Fibroblast of the aortic adventitia (primary cell): ENCODE measurements around the gene TMEM82. TPM values are rescaled to one million over a fixed set of nuclear protein-coding genes. Genes with fewer than 3 reads are reported as not detected.
A peak's percentile ranks its signal among the peaks of the same experiment; 100 is the strongest.

Source experiments
- DNase-seq: peaks from one replicate; pipeline ENCODE4 v3.0.0-alpha.2; 2010; ENCODE audit warnings: low read depth
- H3K4me3 ChIP-seq: 2 replicates; pipeline ENCODE4 v1.5.1; 2011; ENCODE audit warnings: low read depth, mild to moderate bottlenecking, control low read depth, low read length, moderate library complexity
- total RNA-seq: library from RNA; depleted of rRNA; stranded (reverse); fragments of >200 nt; gene quantifications from 2 replicates; pipeline ENCODE4 v1.2.3, GENCODE V29; 2012; ENCODE audit warnings: low replicate concordance
- TF ChIP-seq, protein P1 (sequence below): IDR thresholded peaks from 2 replicates; pipeline ENCODE4 v1.5.1; 2011; ENCODE audit warnings: mild to moderate bottlenecking, low read length, control low read depth, inconsistent platforms; ENCODE audit not compliant: insufficient read depth

The TMEM82 gene
- total RNA-seq, 1 donor = not detected

DNA sequence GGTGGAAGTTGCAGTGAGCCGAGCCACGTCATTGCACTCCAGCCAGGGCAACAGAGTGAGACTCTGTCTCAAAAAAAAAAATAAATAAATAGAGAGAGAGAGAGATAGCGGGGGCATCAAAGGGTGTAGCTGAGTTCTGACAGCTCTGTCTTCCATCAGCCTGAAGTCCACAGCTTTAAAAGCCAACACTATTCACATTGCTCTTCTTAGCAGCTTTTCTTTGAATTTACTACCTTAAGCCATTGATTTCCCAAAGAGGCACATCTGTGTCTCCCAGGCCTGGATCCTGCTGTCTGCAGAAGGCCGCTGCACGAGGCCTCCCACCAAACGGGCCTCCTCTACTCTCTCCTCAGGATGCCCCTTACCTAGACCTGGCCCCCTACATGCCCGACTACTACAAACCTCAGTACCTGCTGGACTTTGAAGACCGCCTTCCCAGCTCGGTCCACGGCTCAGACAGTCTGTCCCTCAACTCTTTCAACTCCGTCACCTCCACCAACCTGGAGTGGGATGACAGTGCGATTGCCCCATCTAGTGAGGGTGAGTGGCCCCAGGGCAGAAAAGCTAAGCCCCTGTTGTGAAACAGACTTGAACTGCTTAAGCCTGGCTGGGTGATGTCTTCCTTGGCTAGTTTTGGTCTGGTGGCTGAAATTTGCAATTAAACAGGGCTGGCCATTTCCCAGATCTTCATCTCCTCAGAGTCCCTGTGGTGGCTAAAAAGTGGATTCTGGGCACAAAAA, 22.7 kb upstream of the TMEM82 start:
- TF ChIP-seq, protein P1, sequence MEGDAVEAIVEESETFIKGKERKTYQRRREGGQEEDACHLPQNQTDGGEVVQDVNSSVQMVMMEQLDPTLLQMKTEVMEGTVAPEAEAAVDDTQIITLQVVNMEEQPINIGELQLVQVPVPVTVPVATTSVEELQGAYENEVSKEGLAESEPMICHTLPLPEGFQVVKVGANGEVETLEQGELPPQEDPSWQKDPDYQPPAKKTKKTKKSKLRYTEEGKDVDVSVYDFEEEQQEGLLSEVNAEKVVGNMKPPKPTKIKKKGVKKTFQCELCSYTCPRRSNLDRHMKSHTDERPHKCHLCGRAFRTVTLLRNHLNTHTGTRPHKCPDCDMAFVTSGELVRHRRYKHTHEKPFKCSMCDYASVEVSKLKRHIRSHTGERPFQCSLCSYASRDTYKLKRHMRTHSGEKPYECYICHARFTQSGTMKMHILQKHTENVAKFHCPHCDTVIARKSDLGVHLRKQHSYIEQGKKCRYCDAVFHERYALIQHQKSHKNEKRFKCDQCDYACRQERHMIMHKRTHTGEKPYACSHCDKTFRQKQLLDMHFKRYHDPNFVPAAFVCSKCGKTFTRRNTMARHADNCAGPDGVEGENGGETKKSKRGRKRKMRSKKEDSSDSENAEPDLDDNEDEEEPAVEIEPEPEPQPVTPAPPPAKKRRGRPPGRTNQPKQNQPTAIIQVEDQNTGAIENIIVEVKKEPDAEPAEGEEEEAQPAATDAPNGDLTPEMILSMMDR = no peak
- DNase-seq = no peak
- H3K4me3 ChIP-seq = no peak overlapping the region

DNA sequence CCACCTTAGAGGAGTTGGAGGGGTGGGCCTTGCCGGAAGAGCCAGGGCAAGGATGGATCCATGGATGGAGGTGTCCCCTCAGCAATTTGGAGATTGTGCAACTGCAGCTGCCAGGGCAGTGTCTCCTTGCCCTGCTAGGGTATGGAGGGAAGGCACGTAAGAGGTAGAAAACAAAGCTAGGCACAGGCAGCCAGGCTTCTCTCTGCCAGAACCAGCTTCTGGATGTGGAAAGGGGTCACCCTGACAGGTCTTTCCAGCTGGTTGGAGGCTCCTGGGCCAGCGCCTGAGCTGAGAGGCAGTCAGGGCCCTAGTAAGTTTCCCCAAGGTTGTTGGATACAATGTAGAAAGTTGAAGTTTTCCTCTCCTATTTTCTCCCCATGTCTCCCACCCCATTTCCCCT, 21.4 kb upstream of the TMEM82 start:
- H3K4me3 ChIP-seq = no peak overlapping the region
- DNase-seq = no peak
- TF ChIP-seq, protein P1 = no peak

DNA sequence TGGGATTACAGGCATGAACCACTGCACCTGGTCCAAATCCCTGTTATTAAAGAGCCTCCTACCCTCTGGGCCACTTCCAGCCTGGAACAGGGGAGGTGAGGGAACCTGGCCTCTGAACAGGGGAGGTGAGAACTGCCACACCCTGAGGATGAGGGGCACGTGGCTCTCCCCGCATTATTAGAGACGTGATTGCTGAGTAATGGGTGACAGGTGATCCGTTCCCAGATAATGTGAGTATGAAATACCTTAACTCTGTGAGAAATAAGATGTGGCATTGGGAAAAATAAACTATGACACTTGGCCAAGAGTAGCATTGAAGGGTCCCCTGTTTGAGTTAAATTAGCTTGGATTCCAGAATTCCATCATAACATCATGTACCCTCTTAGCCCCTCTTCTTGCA, 19.9 kb upstream of the TMEM82 start:
- H3K4me3 ChIP-seq = no peak overlapping the region
- TF ChIP-seq, protein P1 = no peak
- DNase-seq = no peak

DNA sequence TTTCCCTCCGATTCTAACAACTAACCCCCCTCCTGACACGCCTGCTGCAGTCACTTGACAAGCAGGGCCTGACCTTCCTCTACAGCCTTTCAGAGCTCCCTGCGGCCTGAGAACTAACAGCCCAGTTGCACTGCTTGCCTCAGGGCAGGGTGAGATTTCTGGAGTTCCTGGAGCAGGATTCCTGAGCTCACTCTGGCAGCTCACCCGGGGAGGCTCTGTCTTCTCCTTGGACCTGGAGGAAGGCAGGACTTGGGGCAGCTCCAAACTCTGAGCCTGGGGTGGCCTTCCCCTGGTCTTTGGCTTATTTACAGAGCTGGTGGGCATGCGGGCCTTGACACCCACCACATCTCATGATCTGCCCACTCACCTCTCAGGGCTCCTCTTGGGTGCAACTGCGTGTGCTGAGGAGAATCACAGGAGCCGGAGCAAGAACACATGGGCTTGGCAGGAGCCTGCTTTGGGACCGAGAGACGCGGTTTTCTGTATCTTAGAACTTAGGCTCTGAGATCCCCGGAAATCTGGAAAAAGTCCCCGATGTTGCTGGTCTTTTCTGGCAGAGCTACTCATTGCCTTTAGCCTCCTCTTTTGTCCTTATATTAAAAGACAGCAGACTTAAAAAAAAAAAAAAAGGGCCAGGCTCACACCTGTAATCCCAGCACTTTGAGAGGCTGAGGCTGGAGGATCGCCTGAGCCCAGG, 19.3 kb upstream of the TMEM82 start:
- H3K4me3 ChIP-seq = no peak overlapping the region
- TF ChIP-seq, protein P1 = no peak
- DNase-seq = peak; percentile 15

DNA sequence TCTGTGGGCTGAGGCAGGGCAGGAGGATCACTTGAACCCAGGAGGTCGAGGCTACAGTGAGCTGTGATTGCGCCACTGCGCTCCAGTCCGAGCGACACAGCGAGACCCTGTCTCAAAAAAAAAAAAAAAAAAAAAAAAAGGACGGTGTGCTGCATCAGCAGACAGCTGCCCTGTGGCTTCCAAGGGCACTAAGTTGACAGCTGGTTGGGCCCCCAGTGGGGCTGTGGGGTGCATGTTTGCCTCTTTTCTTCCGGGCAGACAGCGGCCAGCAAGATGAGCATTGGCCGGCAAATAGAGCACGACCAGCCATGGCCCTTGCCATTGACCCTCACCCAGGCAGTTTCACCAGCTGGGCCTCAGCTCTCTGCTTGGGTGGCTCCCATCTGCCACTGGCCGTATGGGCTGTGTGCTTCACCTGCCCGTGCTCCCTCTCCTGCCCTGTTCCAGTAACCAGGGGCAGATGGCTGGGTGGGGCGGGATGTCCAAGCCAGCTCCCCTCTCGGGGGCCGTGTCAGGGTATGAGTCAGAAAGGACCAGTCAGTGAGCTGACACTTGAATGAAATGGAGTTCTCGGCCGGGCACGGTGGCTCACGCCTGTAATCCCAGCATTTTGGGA, 18.6 kb upstream of the TMEM82 start:
- no peak overlapping the region for H3K4me3 ChIP-seq
- TF ChIP-seq, protein P1 = no peak
- no peak for DNase-seq

DNA sequence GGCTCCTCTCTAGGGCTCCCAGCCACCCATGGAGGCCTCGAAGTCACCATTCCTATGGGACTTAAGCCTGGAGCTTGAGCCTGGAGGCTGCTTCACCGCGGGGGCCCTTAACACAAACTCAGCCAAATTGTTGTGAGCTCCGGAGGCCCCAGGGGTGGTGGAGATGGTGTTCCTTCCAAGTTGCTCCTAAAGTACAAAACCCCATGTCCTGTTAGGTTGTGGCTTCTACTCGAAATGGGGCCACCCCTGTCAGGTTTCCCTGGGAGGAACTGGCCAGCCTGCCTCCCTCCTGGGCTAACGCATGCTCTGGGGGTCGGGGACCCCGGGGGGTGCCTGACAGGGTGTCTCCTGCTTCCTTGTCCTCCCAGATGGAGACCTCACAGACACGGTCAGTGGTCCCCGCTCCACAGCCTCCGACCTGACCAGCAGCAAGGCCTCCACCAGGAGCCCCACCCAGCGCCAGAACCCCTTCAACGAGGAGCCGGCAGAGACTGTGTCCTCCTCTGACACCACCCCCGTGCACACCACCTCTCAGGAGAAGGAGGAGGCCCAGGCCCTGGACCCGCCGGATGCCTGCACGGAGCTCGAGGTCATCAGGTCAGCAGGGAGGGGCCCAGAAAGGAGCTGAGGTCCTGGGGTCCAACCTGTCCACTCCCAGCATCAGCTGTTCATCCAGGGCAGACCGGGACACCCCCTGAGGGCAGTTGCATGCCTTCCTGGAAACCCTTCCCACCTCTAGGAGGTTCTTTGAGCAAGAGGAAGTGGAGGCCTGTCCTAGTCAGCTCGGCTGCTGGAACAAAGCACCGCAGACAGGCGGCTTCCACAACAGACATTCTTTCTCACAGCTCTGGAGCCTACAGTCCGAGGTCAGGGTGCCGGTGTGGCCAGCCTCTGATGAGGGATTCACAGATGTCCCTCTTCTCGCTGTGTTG, 17.1 kb upstream of the TMEM82 start:
- TF ChIP-seq, protein P1 = no peak
- no peak overlapping the region for H3K4me3 ChIP-seq
- no peak for DNase-seq
